NCI-H82 treated with DMSO at 0.1 percent for 48 hours (cell line): ENCODE measurements around the gene FIGLA.

Experiments
- DNase-seq: peaks from one replicate; lab custom pipeline; 2025; ENCODE audit not compliant: unreplicated experiment; lab: John Stamatoyannopoulos, UW

The FIGLA gene

DNA sequence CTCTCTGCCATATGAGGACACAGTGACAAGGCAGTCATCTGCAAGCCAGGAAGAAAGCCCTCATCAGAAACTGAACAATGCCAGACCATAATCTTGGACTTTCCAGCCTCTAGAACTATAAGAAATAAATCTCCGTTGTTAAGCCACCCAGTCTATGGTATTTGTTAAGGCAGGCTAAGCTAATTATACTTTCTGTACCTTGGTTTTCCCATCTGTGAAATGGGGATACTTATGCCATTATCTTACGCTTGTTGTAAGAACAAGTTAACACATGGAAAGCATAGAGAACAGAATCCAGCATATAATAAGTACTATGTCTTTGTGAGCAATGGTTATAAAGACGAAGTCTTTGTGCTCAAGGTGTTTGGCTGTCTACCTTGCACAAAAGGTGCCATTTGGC is 14.2 kb downstream of the FIGLA start:
- no peak for DNase-seq

DNA sequence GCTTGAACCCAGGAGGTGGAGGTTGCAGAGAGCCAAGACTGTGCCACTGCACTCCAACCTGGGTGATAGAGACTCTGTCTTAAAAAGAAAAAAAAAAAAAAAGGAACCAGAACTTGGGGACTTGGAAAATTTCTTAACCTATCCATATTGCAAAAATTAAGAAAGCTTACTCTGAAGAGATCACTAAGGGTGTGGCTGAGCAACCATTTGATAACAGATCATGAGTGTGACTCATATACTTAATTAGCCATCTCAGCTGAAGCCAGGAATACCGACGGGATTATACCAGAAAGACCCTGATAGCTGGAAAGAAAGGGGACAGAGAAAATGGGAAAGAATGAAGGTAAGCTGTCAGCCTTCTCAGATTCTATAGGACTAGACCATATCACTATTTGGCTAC is 15.3 kb downstream of the FIGLA start:
- DNase-seq = no peak

DNA sequence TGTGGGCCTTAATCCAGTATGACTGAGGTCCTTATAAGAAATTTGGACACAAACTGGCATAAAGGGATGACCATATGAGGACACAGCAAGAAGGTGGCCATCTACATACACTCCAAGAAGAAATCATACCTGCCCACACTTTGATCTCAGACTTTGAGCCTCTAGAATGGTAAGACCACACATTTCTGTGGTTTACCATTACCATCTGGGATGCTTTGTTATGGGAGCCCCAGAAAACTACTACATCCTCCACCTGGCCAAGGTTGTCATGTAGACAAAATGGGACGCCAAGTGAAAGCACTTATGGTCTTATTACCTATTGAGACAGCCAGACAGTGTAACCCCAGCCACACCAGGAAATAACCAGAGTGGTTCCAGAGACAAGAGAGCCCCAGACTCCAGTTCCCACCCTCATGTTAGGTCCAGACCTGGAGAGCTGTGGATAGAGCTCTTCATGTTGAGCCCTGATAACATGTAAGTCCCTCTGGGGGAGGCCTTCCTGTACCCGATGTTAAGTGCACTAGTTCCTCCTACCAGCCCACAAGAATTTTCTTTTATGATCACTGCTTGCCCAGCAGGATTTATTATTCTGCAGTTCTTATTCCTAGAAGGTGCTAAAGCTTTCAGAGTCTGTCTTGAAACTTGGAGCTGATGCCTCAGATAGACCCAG is 17.8 kb downstream of the FIGLA start:
- DNase-seq = no peak

- DNase-seq = no peak
These were observed 19.0 kb downstream of the FIGLA start for GRCh38 chr2:70771446-70771845.

- DNase-seq = no peak
These were observed 21.0 kb downstream of the FIGLA start for GRCh38 chr2:70769450-70769849.

DNA sequence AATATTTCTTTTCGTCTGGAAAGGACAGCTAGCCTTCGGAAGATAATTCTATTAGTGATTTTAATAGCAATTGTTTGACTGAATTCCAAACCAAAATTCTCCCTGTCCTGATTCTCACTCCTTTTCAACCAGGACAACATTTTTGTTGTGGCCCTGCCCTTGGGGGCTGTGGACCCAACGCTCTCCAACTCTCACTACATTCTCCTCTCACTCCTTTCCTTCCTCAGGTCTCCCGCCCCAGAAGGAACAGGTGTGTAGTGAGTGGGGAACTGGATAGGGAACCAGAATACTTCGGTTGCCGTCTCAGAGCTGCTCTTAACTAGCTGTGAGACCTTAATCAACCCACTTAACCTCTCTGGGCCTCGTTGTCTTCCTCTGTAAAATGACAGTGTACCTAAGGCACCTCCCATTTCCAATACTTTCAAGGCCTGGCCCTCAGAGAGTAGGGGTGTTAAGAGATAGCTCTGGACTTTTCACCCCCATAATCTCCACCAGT is 21.8 kb downstream of the FIGLA start:
- DNase-seq = no peak

- peak; percentile 24 for DNase-seq
These were observed 22.5 kb downstream of the FIGLA start, which contains the start of gene ADD2 for GRCh38 chr2:70767699-70768589. ADD2 (minus strand) TSS chr2:70768200; CDS start chr2:70706408, 61,792 bp downstream.

- no peak for DNase-seq
These were observed 23.3 kb downstream of the FIGLA start for GRCh38 chr2:70767079-70767698.

DNA sequence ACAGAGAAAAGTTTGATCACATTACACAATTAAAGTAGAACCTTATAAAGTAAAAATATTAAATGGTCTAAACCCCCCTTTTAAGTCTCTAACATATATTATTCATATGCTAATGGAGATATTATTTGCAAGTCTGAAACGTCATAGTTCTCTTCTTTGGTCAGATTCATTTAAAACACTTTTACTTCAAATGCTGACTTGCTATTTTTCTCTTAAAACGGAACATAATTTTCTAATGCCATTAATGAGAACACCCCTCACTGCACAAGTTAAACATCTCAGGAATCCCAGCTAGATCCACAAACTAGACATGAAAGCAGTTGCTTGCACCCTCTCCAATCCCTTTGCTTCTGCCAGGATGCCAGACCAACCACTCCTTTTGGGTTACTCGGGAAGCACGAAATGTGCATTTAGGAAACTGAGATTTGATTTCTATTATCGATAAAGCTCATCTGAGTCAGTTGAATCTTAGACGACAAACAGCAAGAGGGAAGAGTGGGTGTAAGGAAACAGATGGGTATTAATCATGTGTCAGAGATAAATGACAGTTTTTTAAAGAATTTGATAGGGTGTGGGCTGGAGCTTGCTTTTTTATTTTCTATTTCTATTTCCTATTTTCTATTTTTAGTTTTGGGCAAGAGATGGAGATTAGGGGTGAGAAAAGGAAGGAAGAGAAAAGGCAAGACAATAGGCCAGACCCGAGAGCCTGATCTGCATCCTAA is 23.9 kb downstream of the FIGLA start:
- no peak for DNase-seq

DNA sequence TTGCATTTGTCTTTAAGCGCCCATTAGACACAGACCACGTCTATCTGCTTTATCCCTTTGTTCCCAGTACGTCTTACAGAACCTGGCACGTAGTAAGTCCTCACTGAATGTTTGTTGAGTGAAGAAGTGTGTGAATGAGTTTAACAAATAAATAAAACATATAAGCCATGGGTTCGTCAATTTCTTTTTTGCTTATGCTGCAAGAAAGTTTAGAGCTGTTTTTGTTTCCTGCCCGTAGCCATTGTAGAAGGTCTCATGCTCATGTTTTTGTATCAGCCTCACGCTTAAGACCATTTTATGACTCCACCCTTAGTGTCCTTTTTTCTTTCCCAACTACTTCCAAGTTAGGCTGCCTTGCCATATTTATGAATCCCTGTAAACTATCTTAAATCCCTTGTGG is 24.9 kb downstream of the FIGLA start:
- DNase-seq = no peak

DNA sequence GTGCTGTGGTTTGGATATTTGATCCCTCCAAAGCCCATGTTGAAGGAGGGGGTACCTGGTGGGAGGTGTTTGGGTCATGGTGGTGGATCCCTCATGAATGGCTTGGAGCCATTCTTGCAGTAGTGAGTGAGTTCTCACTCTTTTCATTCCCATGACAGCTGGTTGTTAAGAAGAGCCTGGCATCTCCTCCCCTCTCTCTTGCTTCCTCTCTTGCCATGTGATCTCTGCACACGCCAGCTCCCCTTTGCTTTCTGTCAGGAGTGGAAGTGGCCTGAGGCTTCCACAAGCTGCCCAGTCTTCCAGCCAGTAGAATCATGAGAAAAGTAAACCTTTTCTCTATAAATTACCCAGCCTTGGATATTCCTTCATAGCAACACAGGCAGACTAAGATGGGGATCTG is 31.0 kb downstream of the FIGLA start:
- DNase-seq = no peak

DNA sequence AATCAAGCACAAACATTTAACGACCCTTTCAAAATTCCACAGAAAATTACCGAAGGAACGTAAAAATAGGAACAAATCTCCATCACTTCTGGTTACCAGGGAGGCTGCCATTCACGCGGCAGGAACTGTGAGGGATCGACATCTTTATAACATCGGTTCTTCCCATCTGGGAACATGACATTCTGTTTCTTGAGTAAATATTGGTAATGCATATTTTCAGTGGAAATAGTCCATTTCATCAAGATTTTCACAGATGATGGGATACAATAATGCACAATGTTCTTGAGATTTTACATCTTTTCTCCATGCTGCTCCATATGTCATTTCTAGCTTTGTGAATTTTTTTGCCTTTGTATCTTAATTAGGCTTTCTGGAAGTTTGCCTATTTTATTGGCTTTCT is 32.5 kb downstream of the FIGLA start:
- no peak for DNase-seq

- no peak for DNase-seq
These were observed 33.1 kb downstream of the FIGLA start for GRCh38 chr2:70757360-70757759.

DNA sequence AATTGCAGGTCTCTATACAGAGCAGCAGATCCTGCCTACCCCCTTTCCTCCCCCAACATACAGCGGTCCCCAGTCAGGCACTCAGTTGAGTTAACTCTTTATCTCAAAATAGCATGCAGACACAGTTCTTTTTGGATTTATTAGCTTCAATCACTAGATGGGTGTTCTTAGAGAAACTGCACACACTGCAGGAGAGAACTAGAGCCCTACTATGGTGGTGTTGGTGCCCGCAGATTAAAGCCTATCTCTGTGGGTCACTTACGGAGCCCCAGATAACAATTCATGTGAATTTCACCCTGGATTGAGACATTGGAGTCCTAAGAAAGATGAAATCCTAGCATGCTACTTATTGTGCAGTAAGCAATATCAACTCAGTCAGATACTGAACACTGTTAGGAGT is 34.3 kb downstream of the FIGLA start:
- no peak for DNase-seq

DNA sequence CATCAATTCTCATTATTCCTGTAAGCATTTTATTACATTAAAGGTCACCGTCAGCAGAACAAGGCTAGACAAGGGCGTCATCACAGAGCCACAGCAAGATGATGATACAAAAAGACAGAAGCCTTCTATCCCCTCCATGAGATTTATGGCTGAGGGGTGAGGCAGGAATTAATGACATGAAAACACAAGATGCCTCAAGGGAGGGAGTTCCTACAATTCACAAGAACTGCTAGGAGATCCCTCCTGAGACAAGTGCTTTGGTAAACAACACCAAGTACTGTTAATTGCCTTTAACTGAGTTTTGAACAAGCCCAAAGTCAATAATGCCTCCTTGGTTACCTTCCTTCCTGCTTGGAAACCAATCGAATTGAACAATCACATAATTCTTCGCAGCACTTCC is 36.5 kb downstream of the FIGLA start:
- DNase-seq = no peak

- no peak for DNase-seq
These were observed 37.4 kb downstream of the FIGLA start for GRCh38 chr2:70753031-70753430.

DNA sequence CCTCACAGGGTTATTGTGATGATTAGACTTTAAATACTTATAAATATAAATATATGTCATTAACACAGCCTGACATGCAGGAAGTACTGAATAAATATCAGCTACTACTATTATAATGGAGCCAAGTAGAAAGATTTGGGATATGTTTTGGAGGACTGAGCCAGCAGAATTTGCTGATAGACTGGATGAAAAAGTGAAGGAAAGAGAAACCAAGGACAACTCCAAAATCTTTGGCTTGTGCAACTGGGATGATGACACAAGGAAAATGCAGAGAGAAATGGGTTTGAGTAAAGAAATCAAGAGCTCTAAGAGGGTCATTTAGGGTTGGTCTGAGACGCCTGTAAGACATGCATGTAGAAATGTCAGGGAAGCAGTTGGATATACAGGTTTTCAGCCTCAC is 38.0 kb downstream of the FIGLA start:
- no peak for DNase-seq

- DNase-seq = no peak
These were observed 38.6 kb downstream of the FIGLA start for GRCh38 chr2:70751881-70752280.

- no peak for DNase-seq
These were observed 40.1 kb downstream of the FIGLA start for GRCh38 chr2:70750320-70750719.

GRCh38 chr2:70748002-70748784 is 42.2 kb downstream of the FIGLA start:
- DNase-seq = no peak
